ENCODE data around the gene TRPC4. TPM values are rescaled to one million over a fixed set of nuclear protein-coding genes. Genes with fewer than 3 reads are reported as not detected.
"Not testable (repeated sequence)": the region's sequence is repeated elsewhere in the genome, so short reads cannot be mapped to it uniquely, and the experiment has no call there.

Gene TRPC4
- total and polyA plus RNA-seq, 12 donors = 0.24 to 22.5 (median 0.78) TPM

- no peak for DNase-seq
- intact Hi-C loops (cut with DNase I) = no loop called here
These were observed 62.9 kb downstream of the TRPC4 start for GRCh38 chr13:37806666-37807065.

GRCh38 chr13:37797631-37798030 is 71.9 kb downstream of the TRPC4 start:
- no peaks in the 10 kb centered on the region for H3K4me1 ChIP-seq (replicated peaks in 1 of 2)
- H3K36me3 ChIP-seq (replicated peaks in 1 of 2) = no peaks in the 10 kb centered on the region
- TF ChIP-seq, protein P1, sequence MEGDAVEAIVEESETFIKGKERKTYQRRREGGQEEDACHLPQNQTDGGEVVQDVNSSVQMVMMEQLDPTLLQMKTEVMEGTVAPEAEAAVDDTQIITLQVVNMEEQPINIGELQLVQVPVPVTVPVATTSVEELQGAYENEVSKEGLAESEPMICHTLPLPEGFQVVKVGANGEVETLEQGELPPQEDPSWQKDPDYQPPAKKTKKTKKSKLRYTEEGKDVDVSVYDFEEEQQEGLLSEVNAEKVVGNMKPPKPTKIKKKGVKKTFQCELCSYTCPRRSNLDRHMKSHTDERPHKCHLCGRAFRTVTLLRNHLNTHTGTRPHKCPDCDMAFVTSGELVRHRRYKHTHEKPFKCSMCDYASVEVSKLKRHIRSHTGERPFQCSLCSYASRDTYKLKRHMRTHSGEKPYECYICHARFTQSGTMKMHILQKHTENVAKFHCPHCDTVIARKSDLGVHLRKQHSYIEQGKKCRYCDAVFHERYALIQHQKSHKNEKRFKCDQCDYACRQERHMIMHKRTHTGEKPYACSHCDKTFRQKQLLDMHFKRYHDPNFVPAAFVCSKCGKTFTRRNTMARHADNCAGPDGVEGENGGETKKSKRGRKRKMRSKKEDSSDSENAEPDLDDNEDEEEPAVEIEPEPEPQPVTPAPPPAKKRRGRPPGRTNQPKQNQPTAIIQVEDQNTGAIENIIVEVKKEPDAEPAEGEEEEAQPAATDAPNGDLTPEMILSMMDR (IDR thresholded peaks at IDR 0.05) = no peak
- no peak for TF ChIP-seq POLR2A (IDR thresholded peaks at IDR 0.05)
- H3K27me3 ChIP-seq = no peaks in the 10 kb centered on the region
- H3K27ac ChIP-seq = no peak overlapping the region
- intact Hi-C loops (cut with DNase I) = no loop called here
- DNase-seq = no peak
- WGBS, 4 donors = 49 to 60% (median 51%) methylated on average over 3 of the region's 3 CpGs
- H3K9me3 ChIP-seq (replicated peaks in 1 of 3) = no peaks in the 10 kb centered on the region
- no peak overlapping the region for H3K4me3 ChIP-seq

More at GRCh38 chr13:37806666-37807065, 62.9 kb downstream of the TRPC4 start:
- Histone ChIP-seq H3K4me1 (replicated peaks in 1 of 2) (no peaks in the 10 kb centered on the region), H3K27ac (no peak overlapping the region), H3K9me3 (replicated peaks in 1 of 3) (no peaks in the 10 kb centered on the region), H3K36me3 (replicated peaks in 1 of 2) (no peaks in the 10 kb centered on the region), H3K27me3 (no peaks in the 10 kb centered on the region), H3K4me3 (no peak overlapping the region)
- WGBS, 4 donors = 53 to 79% (median 74%) methylated on average over 3 of the region's 3 CpGs
- TF ChIP-seq, protein P1 (IDR thresholded peaks at IDR 0.05) = no peak
- TF ChIP-seq POLR2A (IDR thresholded peaks at IDR 0.05) = no peak

DNA sequence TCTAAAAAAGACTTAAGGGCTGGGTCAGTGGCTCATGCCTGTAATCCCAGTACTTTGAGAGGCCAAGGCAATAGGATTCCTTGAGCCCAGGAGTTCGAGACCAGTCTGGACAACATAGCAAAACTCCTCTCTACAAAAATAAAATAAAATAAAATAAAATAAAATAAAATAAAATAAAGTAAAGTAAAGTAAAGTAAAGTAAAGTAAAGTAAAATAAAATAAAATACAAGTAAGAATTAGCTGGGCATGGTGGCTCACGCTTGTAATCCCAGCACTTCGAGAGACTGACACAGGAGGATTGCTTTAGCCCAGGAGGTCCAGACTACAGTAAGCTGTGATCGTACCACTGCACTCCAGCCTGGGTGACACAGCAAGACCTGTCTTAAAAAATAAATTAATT is 72.8 kb downstream of the TRPC4 start:
- H3K27me3 ChIP-seq; intact Hi-C loops (cut with DNase I); H3K4me1 ChIP-seq (replicated peaks in 1 of 2); H3K4me3 ChIP-seq; H3K36me3 ChIP-seq (replicated peaks in 1 of 2); H3K27ac ChIP-seq; DNase-seq; H3K9me3 ChIP-seq (replicated peaks in 1 of 3): not testable (repeated sequence)
- 80 to 91% (median 85%) methylated on average over 4 of the region's 4 CpGs for WGBS, 4 donors

- no peaks in the 10 kb centered on the region for H3K9me3 ChIP-seq (replicated peaks in 1 of 3)
- H3K36me3 ChIP-seq (replicated peaks in 1 of 2) = no peaks in the 10 kb centered on the region
- no peaks in the 10 kb centered on the region for H3K27me3 ChIP-seq
- no peak overlapping the region for H3K27ac ChIP-seq
- DNase-seq = no peak
- TF ChIP-seq, protein P1 (IDR thresholded peaks at IDR 0.05) = no peak
- TF ChIP-seq POLR2A (IDR thresholded peaks at IDR 0.05) = no peak
- H3K4me1 ChIP-seq (replicated peaks in 1 of 2) = no peaks in the 10 kb centered on the region
- intact Hi-C loops (cut with DNase I) = no loop called here
- no peak overlapping the region for H3K4me3 ChIP-seq
These were observed 74.2 kb downstream of the TRPC4 start for GRCh38 chr13:37795326-37795725.

GRCh38 chr13:37791699-37792098 is 77.9 kb downstream of the TRPC4 start:
- no peak for TF ChIP-seq POLR2A (IDR thresholded peaks at IDR 0.05)
- TF ChIP-seq, protein P1 (IDR thresholded peaks at IDR 0.05) = no peak
- WGBS, 4 donors = 74 to 84% (median 79%) methylated on average over 2 of the region's 2 CpGs
- Histone ChIP-seq H3K4me1 (replicated peaks in 1 of 2) (no peaks in the 10 kb centered on the region), H3K36me3 (replicated peaks in 1 of 2) (no peaks in the 10 kb centered on the region), H3K27me3 (no peaks in the 10 kb centered on the region), H3K9me3 (replicated peaks in 1 of 3) (no peaks in the 10 kb centered on the region), H3K27ac (no peak overlapping the region), H3K4me3 (no peak overlapping the region)
- intact Hi-C loops (cut with DNase I) = no loop called here
- DNase-seq = no peak

Measured in adrenal gland (tissue), 12 donors.